Measurements from ENCODE around the gene P2RY11. TPM values are rescaled to one million over a fixed set of nuclear protein-coding genes. Genes with fewer than 3 reads are reported as not detected.

Gene P2RY11
- total RNA-seq, 1 experiment from 2014 or later = 6.0 TPM

- DNase-seq (ENCODE audit: extremely low read depth, low read depth) = no peak
Observed at GRCh38 chr19:10137751-10138682, 26.5 kb downstream of the P2RY11 start.

- no peak for DNase-seq (ENCODE audit: extremely low read depth, low read depth)
Observed at GRCh38 chr19:10138879-10139795, 27.6 kb downstream of the P2RY11 start.

- DNase-seq (ENCODE audit: extremely low read depth, low read depth) = no peak
Observed at GRCh38 chr19:10139952-10140351, 28.5 kb downstream of the P2RY11 start.

GRCh38 chr19:10141479-10141878 is 30.0 kb downstream of the P2RY11 start:
- DNase-seq (ENCODE audit: extremely low read depth, low read depth) = no peak

GRCh38 chr19:10141973-10142372 is 30.5 kb downstream of the P2RY11 start:
- no peak for DNase-seq (ENCODE audit: extremely low read depth, low read depth)

GRCh38 chr19:10142701-10143375 is 31.3 kb downstream of the P2RY11 start:
- no peak for DNase-seq (ENCODE audit: extremely low read depth, low read depth)

- no peak for DNase-seq (ENCODE audit: extremely low read depth, low read depth)
Observed at GRCh38 chr19:10143681-10144080, 32.2 kb downstream of the P2RY11 start.

- DNase-seq (ENCODE audit: extremely low read depth, low read depth) = no peak
Observed at GRCh38 chr19:10144361-10144760, 32.9 kb downstream of the P2RY11 start.

GRCh38 chr19:10145031-10145430 is 33.5 kb downstream of the P2RY11 start:
- DNase-seq (ENCODE audit: extremely low read depth, low read depth) = no peak

GRCh38 chr19:10146142-10146541 is 34.6 kb downstream of the P2RY11 start:
- DNase-seq (ENCODE audit: extremely low read depth, low read depth) = no peak

- no peak for DNase-seq (ENCODE audit: extremely low read depth, low read depth)
Observed at GRCh38 chr19:10149427-10149826, 37.9 kb downstream of the P2RY11 start.

- DNase-seq (ENCODE audit: extremely low read depth, low read depth) = no peak
Observed at GRCh38 chr19:10151521-10151920, 40.0 kb downstream of the P2RY11 start.

- DNase-seq (ENCODE audit: extremely low read depth, low read depth) = no peak
Observed at GRCh38 chr19:10152100-10152499, 40.6 kb downstream of the P2RY11 start.

GRCh38 chr19:10155839-10156238 is 44.3 kb downstream of the P2RY11 start:
- DNase-seq (ENCODE audit: extremely low read depth, low read depth) = no peak

GRCh38 chr19:10158071-10158470 is 46.6 kb downstream of the P2RY11 start:
- no peak for DNase-seq (ENCODE audit: extremely low read depth, low read depth)

- no peak for DNase-seq (ENCODE audit: extremely low read depth, low read depth)
Observed at GRCh38 chr19:10158485-10158884, 47.0 kb downstream of the P2RY11 start.

GRCh38 chr19:10159610-10160009 is 48.1 kb downstream of the P2RY11 start:
- DNase-seq (ENCODE audit: extremely low read depth, low read depth) = no peak

- DNase-seq (ENCODE audit: extremely low read depth, low read depth) = no peak
Observed at GRCh38 chr19:10163536-10163935, 52.0 kb downstream of the P2RY11 start.
